CD14-positive monocyte (primary cell): ENCODE measurements around the gene MCL1. TPM values are rescaled to one million over a fixed set of nuclear protein-coding genes. Genes with fewer than 3 reads are reported as not detected.

Experiments used
- DNase-seq, 3 donors: peaks; one replicate each; pipeline ENCODE4 v3.0.0-alpha.2; 2011 to 2022
- H2AFZ ChIP-seq: 2 replicates; pipeline ENCODE4 v1.6.0; 2012; ENCODE audit warnings: mild to moderate bottlenecking, low read depth, low read length, inconsistent platforms; ENCODE audit not compliant: insufficient read depth, poor library complexity, severe bottlenecking
- H3K27ac ChIP-seq, 2 donors: 1 replicate in 1 of 2; 2 replicates in 1 of 2; pipeline ENCODE4 v1.5.1; 2012 to 2013; ENCODE audit warnings: low read length in 2 of 2, control low read depth in 1 of 2, inconsistent platforms in 1 of 2, low read depth in 1 of 2, mild to moderate bottlenecking in 1 of 2
- H3K27me3 ChIP-seq, 2 donors: one replicate each; pipeline versions ENCODE4 v1.6.0 to v1.6.1; 2011 to 2013; ENCODE audit warnings: low read length in 2 of 2; ENCODE audit not compliant: control insufficient read depth in 2 of 2, insufficient read depth in 2 of 2
- H3K36me3 ChIP-seq, 2 donors: replicated peaks in 1 of 2; 1 replicate in 1 of 2; 2 replicates in 1 of 2; pipeline versions ENCODE4 v1.5.1 to v1.6.1; 2012 to 2013; ENCODE audit warnings: low read length in 2 of 2, control low read depth in 1 of 2, inconsistent platforms in 1 of 2, mild to moderate bottlenecking in 1 of 2; ENCODE audit not compliant: insufficient read depth in 2 of 2, control insufficient read depth in 1 of 2
- H3K4me1 ChIP-seq, 2 donors: 1 replicate in 1 of 2; 2 replicates in 1 of 2; pipeline versions ENCODE4 v1.5.1 to v1.6.1; 2012 to 2013; ENCODE audit warnings: low read length in 2 of 2, control low read depth in 1 of 2, inconsistent platforms in 1 of 2, mild to moderate bottlenecking in 1 of 2, moderate library complexity in 1 of 2; ENCODE audit not compliant: insufficient read depth in 2 of 2, control insufficient read depth in 1 of 2
- H3K4me2 ChIP-seq: replicated peaks from 2 replicates; pipeline ENCODE3; 2012; ENCODE audit warnings: low read length, moderate library complexity, mild to moderate bottlenecking; ENCODE audit not compliant: poor library complexity, severe bottlenecking; ENCODE audit errors: extremely low read depth
- H3K4me3 ChIP-seq, 3 experiments: fragments of 200-600 bp in 1 of 3; sonication (generic) in 1 of 3; replicated peaks in 1 of 3; 1 replicate in 2 of 3; 2 replicates in 1 of 3; pipeline ENCODE4 v1.5.1; 2011 to 2013; ENCODE audit warnings: low read length in 3 of 3, mild to moderate bottlenecking in 3 of 3, control low read depth in 2 of 3, low read depth in 2 of 3, inconsistent platforms in 1 of 3, moderate library complexity in 1 of 3
- H3K79me2 ChIP-seq: 2 replicates; pipeline ENCODE4 v1.6.0; 2012; ENCODE audit warnings: mild to moderate bottlenecking, control low read depth, inconsistent platforms, low read length, moderate library complexity; ENCODE audit not compliant: insufficient read depth
- H3K9ac ChIP-seq: 2 replicates; pipeline ENCODE4 v1.6.0; 2017; ENCODE audit warnings: low read length, mild to moderate bottlenecking; ENCODE audit not compliant: insufficient read depth, poor library complexity, severe bottlenecking
- H3K9me3 ChIP-seq, 2 donors: replicated peaks in 1 of 2; 1 replicate in 1 of 2; 2 replicates in 1 of 2; pipeline versions ENCODE4 v1.5.1 to v1.6.1; 2012 to 2013; ENCODE audit warnings: low read length in 2 of 2, control low read depth in 1 of 2; ENCODE audit not compliant: control insufficient read depth in 1 of 2, insufficient read depth in 1 of 2
- H4K20me1 ChIP-seq: 2 replicates; pipeline ENCODE4 v1.6.0; 2012; ENCODE audit warnings: mild to moderate bottlenecking, low read length, control low read depth, moderate library complexity; ENCODE audit not compliant: insufficient read depth
- H3K27ac Mint-ChIP-seq, 7 donors: one replicate each; pipeline ENCODE4 v1.8.0; 2020; ENCODE audit warnings: mild to moderate bottlenecking in 7 of 7, mixed read lengths in 7 of 7, moderate library complexity in 6 of 7, inconsistent platforms in 2 of 7
- H3K27me3 Mint-ChIP-seq, 3 donors: one replicate each; pipeline ENCODE4 v1.8.0; 2021 to 2022; ENCODE audit warnings: low read depth in 3 of 3, mild to moderate bottlenecking in 3 of 3, mixed read lengths in 3 of 3, moderate library complexity in 3 of 3, inconsistent platforms in 1 of 3
- H3K36me3 Mint-ChIP-seq, 2 donors: one replicate each; pipeline ENCODE4 v1.8.0; 2020; ENCODE audit warnings: mixed read lengths in 2 of 2, inconsistent platforms in 1 of 2, mild to moderate bottlenecking in 1 of 2
- H3K4me1 Mint-ChIP-seq: one replicate; pipeline ENCODE4 v1.8.0; 2020; ENCODE audit warnings: mild to moderate bottlenecking, mixed read lengths
- H3K4me3 Mint-ChIP-seq, 2 donors: one replicate each; pipeline ENCODE4 v1.8.0; 2020; ENCODE audit warnings: mild to moderate bottlenecking in 2 of 2, mixed read lengths in 2 of 2, moderate library complexity in 1 of 2
- H3K9me3 Mint-ChIP-seq, 7 donors: one replicate each; pipeline ENCODE4 v1.8.0; 2020 to 2022; ENCODE audit warnings: mixed read lengths in 7 of 7, mild to moderate bottlenecking in 6 of 7, moderate library complexity in 6 of 7, inconsistent platforms in 2 of 7
- CTCF ChIP-seq: fragments of 200-600 bp; IDR thresholded peaks from one replicate; pipeline ENCODE4 v1.8.0; 2022; ENCODE audit warnings: antibody characterized with exemption, mild to moderate bottlenecking
- WGBS: methylation state at CpG from one replicate; pipeline ENCODE4 v1.1.5; 2013; ENCODE audit warnings: missing lambda C conversion rate; ENCODE audit not compliant: insufficient coverage; 5-methylcytosine and 5-hydroxymethylcytosine counted together
- intact Hi-C, 2 donors: fragments of 100-400 bp; cut with micrococcal nuclease; formaldehyde crosslinking; loops; one replicate each; pipeline versions ENCODE4 v1.15.0 to v1.15.1; 2023
- polyA plus RNA-seq, 3 donors: library from polyadenylated mRNA; depleted of rRNA in 1 of 3; unstranded in 2 of 3; stranded (reverse) in 1 of 3; fragments of 300-500 nt in 2 of 3; fragments of >200 nt in 1 of 3; fragmentation: Illumina TruSeq in 2 of 3; gene quantifications; 1 replicate in 2 of 3; 2 replicates in 1 of 3; pipeline ENCODE4 v1.2.3, GENCODE V29; 2012 to 2021

MCL1 gene
- polyA plus RNA-seq, 3 donors = 287 to 2,076 (median 301) TPM

GRCh38 chr1:150560576-150561253, 18.7 kb downstream of the MCL1 start:
- peak overlapping the region; percentile 98 for H3K4me2 ChIP-seq
- peak overlapping the region; percentile 46 to 92 (median 61) for H3K4me3 ChIP-seq
- Mint-ChIP-seq H3K27me3 (peaks cover 0 to 2% (median 0%) of the 10 kb centered on the region in 3 donors), H3K9me3 (peaks cover 0 to 3% (median 0%) of the 10 kb centered on the region in 7 donors), H3K4me3 (peak overlapping the region; percentile 93), H3K36me3 (peaks cover 54 to 71% of the 10 kb centered on the region in 2 donors), H3K27ac (peak overlapping the region; percentile 96 to 100 (median 98)), H3K4me1 (peaks cover 64% of the 10 kb centered on the region)
- TF ChIP-seq CTCF = peak; percentile 62
- peaks cover 32 to 49% of the 10 kb centered on the region in 2 donors for H3K36me3 ChIP-seq
- peaks cover 72 to 73% of the 10 kb centered on the region in 2 donors for H3K4me1 ChIP-seq
- intact Hi-C loops = loop anchor here (5.0 kb wide), 2 partner anchors 62 to 67 kb away; partner anchors contain the start of gene ENSA (in 1 of the 2)
- peak overlapping the region; percentile 77 for H3K9ac ChIP-seq
- H3K9me3 ChIP-seq = no peaks in the 10 kb centered on the region
- WGBS = 15% methylated on average over 6 of the region's 17 CpGs
- peaks cover 98% of the 10 kb centered on the region for H4K20me1 ChIP-seq
- DNase-seq = peak; percentile 74 to 79 (median 76)
- H3K27ac ChIP-seq = peak overlapping the region; percentile 88 to 94
- H2AFZ ChIP-seq = peak overlapping the region; percentile 37
- peaks cover 70% of the 10 kb centered on the region for H3K79me2 ChIP-seq
- H3K27me3 ChIP-seq = no peaks in the 10 kb centered on the region

- H3K9me3 Mint-ChIP-seq = peaks cover 0 to 3% (median 0%) of the 10 kb centered on the region in 7 donors
- peak overlapping the region; percentile 77 for H3K9ac ChIP-seq
- peak; percentile 88 for TF ChIP-seq CTCF
- H3K27ac Mint-ChIP-seq = peak overlapping the region in 6 of 7 donors; percentile 83 to 100 (median 98)
- H3K27me3 Mint-ChIP-seq = peaks cover 0 to 2% (median 0%) of the 10 kb centered on the region in 3 donors
- H3K36me3 ChIP-seq = peaks cover 39 to 56% of the 10 kb centered on the region in 2 donors
- peak overlapping the region in 1 of 2 donors; percentile 88 for H3K27ac ChIP-seq
- no peaks in the 10 kb centered on the region for H3K9me3 ChIP-seq
- H3K36me3 Mint-ChIP-seq = peaks cover 59 to 74% of the 10 kb centered on the region in 2 donors
- H3K4me2 ChIP-seq = peak overlapping the region; percentile 98
- peaks cover 66% of the 10 kb centered on the region for H3K79me2 ChIP-seq
- H3K4me3 ChIP-seq = peak overlapping the region in 1 of 3 experiments; percentile 92
- peaks cover 99% of the 10 kb centered on the region for H4K20me1 ChIP-seq
- peak; percentile 67 to 73 (median 68) for DNase-seq
- intact Hi-C loops = loop anchor here (5.0 kb wide), 2 partner anchors 62 to 67 kb away; partner anchors contain the start of gene ENSA (in 1 of the 2)
- no peaks in the 10 kb centered on the region for H3K27me3 ChIP-seq
- H3K4me1 Mint-ChIP-seq = peaks cover 61% of the 10 kb centered on the region
- WGBS = 14% methylated on average over 9 of the region's 9 CpGs
- no peak overlapping the region for H2AFZ ChIP-seq
- peak overlapping the region; percentile 63 to 93 for H3K4me3 Mint-ChIP-seq
- H3K4me1 ChIP-seq = peaks cover 65 to 66% of the 10 kb centered on the region in 2 donors
Observed at GRCh38 chr1:150560011-150560438, 19.4 kb downstream of the MCL1 start.
